Endodermal cell (in vitro differentiated cells): ENCODE data around the gene ATG2A. TPM values are rescaled to one million over a fixed set of nuclear protein-coding genes. Genes with fewer than 3 reads are reported as not detected.

Experiments
- DNase-seq: peaks from one replicate; pipeline ENCODE4 v3.0.0-alpha.2; 2017
- H3K27ac ChIP-seq: 2 replicates; pipeline ENCODE4 v1.5.1; 2013; ENCODE audit warnings: mild to moderate bottlenecking, low read depth, low read length, moderate library complexity
- H3K27me3 ChIP-seq: 2 replicates; pipeline ENCODE4 v1.6.1; 2013; ENCODE audit warnings: mild to moderate bottlenecking, low read length, moderate library complexity; ENCODE audit not compliant: insufficient read depth, control insufficient read depth, poor library complexity, severe bottlenecking
- H3K36me3 ChIP-seq: 2 replicates; pipeline ENCODE4 v1.7.0; 2013; ENCODE audit warnings: mild to moderate bottlenecking, low read length, moderate library complexity; ENCODE audit not compliant: control insufficient read depth, insufficient read depth
- H3K4me1 ChIP-seq: one replicate; pipeline ENCODE4 v1.7.0; 2013; ENCODE audit warnings: low read length; ENCODE audit not compliant: control insufficient read depth, insufficient read depth
- H3K4me3 ChIP-seq: 2 replicates; pipeline ENCODE4 v1.5.1; 2013; ENCODE audit warnings: mild to moderate bottlenecking, low read length, moderate library complexity
- H3K9ac ChIP-seq: 2 replicates; pipeline ENCODE4 v1.6.1; 2013; ENCODE audit warnings: mild to moderate bottlenecking, low read length, moderate library complexity; ENCODE audit not compliant: poor library complexity, severe bottlenecking; ENCODE audit errors: extremely low read depth
- H3K9me3 ChIP-seq: 2 replicates; pipeline ENCODE4 v1.6.1; 2013; ENCODE audit warnings: mild to moderate bottlenecking, low read length, moderate library complexity; ENCODE audit not compliant: control insufficient read depth
- H3K27ac Mint-ChIP-seq: 2 replicates; pipeline ENCODE4 v1.8.0; 2020; ENCODE audit warnings: mixed read lengths
- H3K27me3 Mint-ChIP-seq: 2 replicates; pipeline ENCODE4 v1.8.0; 2021; ENCODE audit warnings: mild to moderate bottlenecking, mixed read lengths; ENCODE audit not compliant: insufficient read depth
- H3K36me3 Mint-ChIP-seq: 2 replicates; pipeline ENCODE4 v1.8.0; 2020; ENCODE audit warnings: low read depth, mixed read lengths
- H3K4me1 Mint-ChIP-seq: 2 replicates; pipeline ENCODE4 v1.8.0; 2020; ENCODE audit warnings: mixed read lengths
- H3K4me3 Mint-ChIP-seq: 2 replicates; pipeline ENCODE4 v1.8.0; 2020; ENCODE audit warnings: mild to moderate bottlenecking, moderate library complexity, mixed read lengths
- H3K9me3 Mint-ChIP-seq: 2 replicates; pipeline ENCODE4 v1.8.0; 2020; ENCODE audit warnings: mild to moderate bottlenecking, mixed read lengths
- CTCF ChIP-seq: fragments of 200-600 bp; sonication (generic); conservative IDR thresholded peaks from 2 replicates; pipeline ENCODE4 v1.5.0; 2021; ENCODE audit warnings: antibody characterized with exemption, mild to moderate bottlenecking
- WGBS, 2 experiments: methylation state at CpG; one replicate each; pipeline versions ENCODE4 v1.1.5 to v1.1.7; 2013; ENCODE audit warnings: missing lambda C conversion rate in 2 of 2, mixed read lengths in 1 of 2; ENCODE audit not compliant: insufficient coverage in 1 of 2, insufficient read length in 1 of 2; 5-methylcytosine and 5-hydroxymethylcytosine counted together
- total RNA-seq, 2 donors: library from RNA; stranded (reverse); fragmentation: NEBNext Ultra II Directional in 1 of 2; extraction: Animal tissue kit (Norgen Biotek cat#: 25700) in 1 of 2; gene quantifications; 2 replicates in 1 of 2; 3 replicates in 1 of 2; pipeline ENCODE4 v1.2.1, GENCODE V29; 2021

ATG2A gene
- total RNA-seq, 2 donors from 2014 or later = 17.0 to 23.0 TPM

DNA sequence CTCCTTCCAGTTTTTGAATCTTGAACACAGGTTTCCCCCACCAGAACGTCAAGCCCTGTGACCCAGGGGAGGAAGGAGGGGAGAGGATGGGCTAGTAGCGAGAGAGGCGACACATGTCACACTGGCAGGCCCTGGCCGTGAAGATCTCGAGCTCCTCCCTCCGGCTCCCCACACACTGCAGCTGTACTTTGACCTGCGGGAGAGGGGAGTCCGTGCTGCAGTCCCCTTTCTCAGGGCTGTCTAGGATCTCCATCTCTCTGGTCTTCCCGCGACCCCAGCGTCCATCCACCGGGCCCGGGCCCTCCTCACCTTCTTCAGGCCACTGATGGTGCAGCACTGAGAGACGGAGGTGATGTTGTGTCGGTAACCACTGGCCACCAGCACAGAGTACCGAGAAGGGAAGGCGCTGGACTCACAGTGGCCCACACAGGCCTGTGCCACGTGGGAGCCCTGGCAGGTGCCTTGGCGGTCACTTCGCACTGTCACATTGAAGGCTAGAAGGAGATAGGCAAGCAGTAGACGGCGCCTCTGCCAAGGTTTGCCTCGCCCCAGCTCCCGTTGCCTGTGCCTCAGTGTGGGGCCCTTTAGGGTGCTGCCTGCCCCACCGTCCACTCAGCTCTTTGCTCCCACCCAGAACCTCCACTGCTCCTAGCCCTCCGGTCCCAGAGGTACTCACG is 17.8 kb upstream of the ATG2A start:
- Mint-ChIP-seq H3K9me3 (no peaks in the 10 kb centered on the region), H3K4me3 (no peak overlapping the region), H3K4me1 (peaks cover 9% of the 10 kb centered on the region), H3K27ac (no peak overlapping the region), H3K36me3 (no peaks in the 10 kb centered on the region), H3K27me3 (peaks cover 3% of the 10 kb centered on the region)
- Histone ChIP-seq H3K27ac (no peak overlapping the region), H3K9me3 (no peaks in the 10 kb centered on the region), H3K36me3 (no peaks in the 10 kb centered on the region), H3K4me3 (no peak overlapping the region), H3K4me1 (no peaks in the 10 kb centered on the region), H3K9ac (no peak overlapping the region), H3K27me3 (peaks cover 6% of the 10 kb centered on the region)
- TF ChIP-seq CTCF = no peak
- WGBS, 2 experiments = 84 to 86% methylated on average over 15 to 27 of the region's 27 CpGs
- DNase-seq = peak; percentile 52

DNA sequence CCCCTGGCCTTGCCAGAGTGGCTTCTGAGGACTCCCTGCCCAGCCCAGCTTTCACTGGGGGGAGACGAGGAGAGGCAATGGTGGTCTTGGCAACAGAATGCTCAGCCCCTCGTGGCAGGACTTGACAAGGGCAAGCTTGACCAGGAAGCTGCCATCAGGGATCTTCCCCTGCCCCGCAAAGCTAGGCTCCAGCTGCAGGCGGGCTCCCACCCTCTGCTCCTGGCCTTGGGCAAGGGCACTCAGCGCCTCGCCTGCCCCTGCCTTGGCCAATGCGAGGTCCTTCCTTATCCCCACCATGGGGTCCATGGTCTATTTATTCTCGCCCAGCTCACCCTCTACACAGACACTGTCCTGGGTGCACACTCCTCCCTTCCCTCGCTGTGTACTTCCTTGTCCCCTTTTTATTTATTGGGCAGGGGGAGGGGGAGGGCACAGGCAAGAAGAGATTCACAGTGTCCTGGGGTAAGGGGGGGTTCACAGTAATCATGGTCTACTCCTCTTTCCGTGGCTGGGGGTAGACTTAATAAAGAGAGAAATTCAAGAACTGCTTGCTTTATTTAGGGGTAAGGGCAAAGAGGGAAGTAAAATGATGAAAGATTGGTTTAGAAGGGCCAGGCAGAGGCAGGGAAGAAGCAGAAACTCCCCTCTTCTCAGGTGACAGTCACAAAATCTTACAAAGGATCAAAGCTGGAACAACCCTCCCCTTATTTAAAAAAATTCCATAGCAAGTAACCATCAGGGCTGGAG is 17.1 kb upstream of the ATG2A start:
- no peak for TF ChIP-seq CTCF
- DNase-seq = peak; percentile 36
- 89 to 93% methylated on average over 2 to 10 of the region's 10 CpGs for WGBS, 2 experiments
- Mint-ChIP-seq H3K4me3 (no peak overlapping the region), H3K36me3 (no peaks in the 10 kb centered on the region), H3K9me3 (no peaks in the 10 kb centered on the region), H3K27ac (no peak overlapping the region), H3K27me3 (peaks cover 3% of the 10 kb centered on the region), H3K4me1 (peaks cover 9% of the 10 kb centered on the region)
- Histone ChIP-seq H3K27me3 (peaks cover 6% of the 10 kb centered on the region), H3K27ac (no peak overlapping the region), H3K4me1 (no peaks in the 10 kb centered on the region), H3K9ac (no peak overlapping the region), H3K36me3 (no peaks in the 10 kb centered on the region), H3K4me3 (no peak overlapping the region), H3K9me3 (no peaks in the 10 kb centered on the region)

DNA sequence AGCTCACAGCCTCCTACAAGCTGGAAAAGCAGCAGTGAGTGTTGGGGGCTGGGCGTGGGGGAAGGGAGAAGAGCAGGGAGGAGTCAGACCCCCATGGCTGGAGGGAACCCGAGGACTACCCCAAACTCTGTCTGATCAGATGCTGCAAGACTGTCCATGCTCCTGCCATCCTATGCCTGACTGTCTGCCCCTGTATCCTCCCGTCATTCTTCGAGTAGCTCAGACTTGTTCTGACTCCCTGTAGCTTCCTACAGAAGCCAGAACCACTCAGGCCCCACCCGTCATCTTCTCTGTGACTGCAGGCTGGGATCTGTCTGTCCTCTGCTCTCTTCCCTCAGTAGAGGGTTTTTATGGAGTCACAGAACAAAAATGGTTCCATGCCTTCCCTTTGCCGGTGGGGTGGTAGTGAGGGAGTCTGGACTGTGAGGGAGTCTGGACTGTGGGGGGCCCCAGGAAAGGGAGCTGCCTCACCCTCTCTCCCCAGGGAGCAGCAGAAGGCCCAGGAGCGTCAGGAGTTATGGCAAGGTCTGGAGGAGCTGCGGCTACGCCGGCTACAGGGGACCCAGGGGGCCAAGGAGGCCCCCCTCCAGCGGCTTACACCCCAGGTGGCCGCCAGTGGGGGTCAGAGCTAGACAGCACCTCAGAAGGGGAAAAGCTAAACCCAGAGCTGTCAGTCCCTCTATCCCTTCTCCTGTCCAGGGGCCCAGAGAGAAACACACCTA is 16.4 kb upstream of the ATG2A start:
- Histone ChIP-seq H3K9ac (no peak overlapping the region), H3K27me3 (peaks cover 3% of the 10 kb centered on the region), H3K27ac (no peak overlapping the region), H3K4me1 (no peaks in the 10 kb centered on the region), H3K4me3 (no peak overlapping the region), H3K9me3 (no peaks in the 10 kb centered on the region), H3K36me3 (no peaks in the 10 kb centered on the region)
- H3K27ac Mint-ChIP-seq = no peak overlapping the region
- H3K27me3 Mint-ChIP-seq = peaks cover 3% of the 10 kb centered on the region
- TF ChIP-seq CTCF = no peak
- peaks cover 9% of the 10 kb centered on the region for H3K4me1 Mint-ChIP-seq
- WGBS, 2 experiments = 94% methylated on average over 3 to 12 of the region's 12 CpGs
- no peak for DNase-seq
- H3K4me3 Mint-ChIP-seq = no peak overlapping the region
- H3K9me3 Mint-ChIP-seq = no peaks in the 10 kb centered on the region
- no peaks in the 10 kb centered on the region for H3K36me3 Mint-ChIP-seq
